ENCODE results near the gene ISG15.
"Not testable (repeated sequence)": the region's sequence is repeated elsewhere in the genome, so short reads cannot be mapped to it uniquely, and the experiment has no call there.

ISG15 gene

DNA sequence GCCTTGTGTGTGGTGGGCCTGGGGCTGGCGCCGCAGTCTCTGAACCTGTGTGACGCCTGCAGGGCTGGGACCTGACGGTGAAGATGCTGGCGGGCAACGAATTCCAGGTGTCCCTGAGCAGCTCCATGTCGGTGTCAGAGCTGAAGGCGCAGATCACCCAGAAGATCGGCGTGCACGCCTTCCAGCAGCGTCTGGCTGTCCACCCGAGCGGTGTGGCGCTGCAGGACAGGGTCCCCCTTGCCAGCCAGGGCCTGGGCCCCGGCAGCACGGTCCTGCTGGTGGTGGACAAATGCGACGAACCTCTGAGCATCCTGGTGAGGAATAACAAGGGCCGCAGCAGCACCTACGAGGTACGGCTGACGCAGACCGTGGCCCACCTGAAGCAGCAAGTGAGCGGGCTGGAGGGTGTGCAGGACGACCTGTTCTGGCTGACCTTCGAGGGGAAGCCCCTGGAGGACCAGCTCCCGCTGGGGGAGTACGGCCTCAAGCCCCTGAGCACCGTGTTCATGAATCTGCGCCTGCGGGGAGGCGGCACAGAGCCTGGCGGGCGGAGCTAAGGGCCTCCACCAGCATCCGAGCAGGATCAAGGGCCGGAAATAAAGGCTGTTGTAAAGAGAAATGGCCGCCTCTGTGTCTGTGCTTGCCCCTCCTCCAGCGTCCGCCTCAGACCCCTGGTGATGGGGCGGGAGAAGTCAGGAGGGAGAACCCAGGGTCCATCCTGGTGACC, 788 bp downstream of the ISG15 start:
- peak; percentile 56 for DNase-seq

DNA sequence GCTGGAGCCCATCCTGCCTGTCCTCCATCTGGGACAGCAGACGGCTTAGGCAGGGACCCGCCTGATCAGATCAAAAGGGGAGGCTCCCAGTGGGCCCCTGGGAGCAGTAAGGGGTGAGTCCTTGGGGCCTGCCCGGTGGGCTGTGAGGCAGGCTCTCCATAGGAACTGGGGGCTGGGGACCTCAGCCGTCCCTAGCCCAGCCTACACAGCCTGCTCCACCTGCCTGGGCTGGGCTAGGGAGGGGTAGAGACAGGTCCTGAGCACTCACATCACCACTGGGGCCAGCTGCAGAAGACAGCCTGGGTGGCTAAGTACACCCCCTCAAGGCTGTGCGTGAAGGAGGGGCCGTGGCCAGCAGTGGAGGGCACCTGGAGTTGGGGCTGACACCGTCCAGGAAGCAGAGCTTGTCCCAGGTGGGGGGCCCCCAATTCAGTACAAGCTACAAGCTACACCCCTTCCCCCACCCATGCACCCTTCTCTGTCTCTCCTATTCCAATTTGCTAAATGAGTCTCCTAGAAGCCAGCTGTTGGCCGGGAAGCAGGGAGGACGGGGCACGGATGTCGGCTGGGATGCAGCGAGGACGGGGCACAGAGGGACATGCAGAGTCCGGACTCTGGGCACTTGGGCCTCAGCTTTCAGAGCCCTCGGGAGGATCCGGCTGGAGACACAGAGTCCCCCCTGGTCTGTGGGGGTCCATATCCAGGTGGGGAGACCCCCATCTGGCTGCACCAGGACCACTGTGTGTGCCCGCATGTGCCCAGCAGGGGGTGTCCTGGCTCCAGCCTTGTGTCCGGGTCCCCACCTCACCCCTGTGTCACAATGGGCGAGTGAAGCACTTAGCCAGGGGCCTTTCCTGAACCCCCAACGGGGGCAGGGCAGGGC, 1.7 kb downstream of the ISG15 start:
- no peak for DNase-seq

DNA sequence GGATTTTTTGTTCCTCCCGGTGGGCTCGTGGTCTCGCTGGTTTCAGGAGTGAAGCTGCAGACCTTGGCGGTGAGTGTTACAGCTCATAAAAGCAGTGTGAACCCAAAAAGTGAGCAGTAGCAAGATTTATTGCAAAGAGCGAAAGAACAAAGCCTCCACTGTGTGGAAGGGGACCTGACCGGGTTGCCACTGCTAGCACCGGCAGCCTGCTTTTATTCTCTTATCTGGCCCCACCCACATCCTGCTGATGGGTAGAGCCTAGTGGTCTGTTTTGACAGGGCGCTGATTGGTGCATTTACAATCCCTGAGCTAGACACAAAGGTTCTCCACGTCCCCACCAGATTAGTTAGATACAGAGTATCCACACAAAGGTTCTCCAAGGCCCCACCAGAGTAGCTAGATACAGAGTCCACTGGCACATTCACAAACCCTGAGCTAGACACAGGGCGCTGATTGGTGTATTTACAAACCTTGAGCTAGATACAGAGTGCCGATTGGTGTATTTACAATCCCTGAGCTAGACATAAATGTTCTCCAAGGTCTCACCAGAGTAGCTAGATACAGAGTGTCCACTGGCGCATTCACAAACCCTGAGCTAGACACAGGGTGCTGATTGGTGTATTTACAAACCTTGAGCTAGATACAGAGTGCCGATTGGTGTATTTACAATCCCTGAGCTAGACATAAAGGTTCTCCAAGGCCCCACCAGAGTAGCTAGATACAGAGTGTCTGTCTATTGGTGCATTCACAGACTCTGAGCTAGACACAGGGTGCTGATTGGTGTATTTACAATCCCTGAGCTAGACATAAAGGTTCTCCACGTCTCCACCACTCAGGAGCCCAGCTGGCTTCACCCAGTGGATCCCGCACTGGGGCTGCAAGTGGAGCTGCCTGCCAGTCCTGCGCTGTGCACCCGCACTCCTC, 4.4 kb downstream of the ISG15 start:
- DNase-seq, result not testable (repeated sequence)

DNA sequence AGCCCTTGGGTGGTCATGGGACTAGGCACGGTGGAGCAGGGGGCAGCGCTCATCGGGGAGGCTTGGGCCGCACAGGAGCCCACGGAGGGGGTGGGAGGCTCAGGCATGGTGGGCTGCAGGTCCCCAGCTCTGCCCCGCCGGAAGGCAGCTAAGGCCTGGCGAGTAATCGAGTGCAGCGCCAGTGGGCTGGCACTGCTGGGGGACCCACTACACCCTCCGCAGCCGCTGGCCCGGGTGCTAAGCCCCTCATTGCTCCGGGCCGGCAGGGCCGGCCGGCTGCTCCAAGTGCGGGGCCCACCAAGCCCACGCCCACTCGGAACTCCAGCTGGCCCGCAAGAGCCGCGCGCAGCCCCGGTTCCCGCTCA, 5.0 kb downstream of the ISG15 start:
- DNase-seq, result not testable (repeated sequence)

DNA sequence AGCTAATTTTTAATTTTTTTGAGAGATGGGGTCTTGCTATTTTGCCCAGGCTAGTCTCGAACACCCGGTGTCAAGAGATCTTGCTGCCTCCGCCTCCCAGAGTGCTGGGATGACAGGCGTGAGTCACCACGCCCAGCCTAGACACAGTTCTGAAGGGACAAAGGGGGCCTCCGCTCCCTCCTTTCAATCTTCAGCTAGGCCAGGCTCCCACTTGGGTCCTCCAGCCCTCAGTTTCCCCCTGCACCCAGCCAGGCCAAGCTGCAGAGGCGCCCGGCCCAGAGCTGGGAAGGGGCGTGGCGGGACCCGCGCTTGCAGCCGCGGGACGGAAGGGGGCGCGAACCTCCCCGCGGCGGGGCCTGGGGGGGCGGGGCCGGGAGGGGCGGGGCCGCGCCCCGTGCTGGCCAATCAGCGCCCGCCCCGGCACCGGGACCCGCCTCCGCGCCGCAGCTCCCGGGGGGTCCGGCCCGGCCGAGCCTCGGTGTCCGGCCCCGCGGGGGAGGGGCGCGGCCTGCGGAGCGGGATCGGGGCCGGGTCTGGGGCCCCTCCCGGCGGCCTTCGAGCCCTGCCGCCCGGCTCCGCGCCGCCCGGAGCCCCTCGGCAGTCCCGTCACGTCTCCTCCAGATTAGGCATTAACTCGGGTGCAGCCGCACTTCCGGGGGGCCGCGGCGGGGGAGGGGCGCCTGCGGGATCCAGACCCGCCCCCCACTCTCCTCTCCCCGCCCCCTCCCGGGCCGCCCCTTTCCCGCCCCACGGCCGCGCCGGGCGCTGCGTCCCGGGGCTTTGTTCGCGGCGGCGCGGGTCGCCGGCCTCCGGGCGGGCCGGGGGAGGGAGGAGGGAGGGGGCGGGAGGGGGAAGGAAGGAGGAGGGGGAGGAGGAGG, 6.1 kb downstream of the ISG15 start:
- DNase-seq, result peak; percentile 79

DNA sequence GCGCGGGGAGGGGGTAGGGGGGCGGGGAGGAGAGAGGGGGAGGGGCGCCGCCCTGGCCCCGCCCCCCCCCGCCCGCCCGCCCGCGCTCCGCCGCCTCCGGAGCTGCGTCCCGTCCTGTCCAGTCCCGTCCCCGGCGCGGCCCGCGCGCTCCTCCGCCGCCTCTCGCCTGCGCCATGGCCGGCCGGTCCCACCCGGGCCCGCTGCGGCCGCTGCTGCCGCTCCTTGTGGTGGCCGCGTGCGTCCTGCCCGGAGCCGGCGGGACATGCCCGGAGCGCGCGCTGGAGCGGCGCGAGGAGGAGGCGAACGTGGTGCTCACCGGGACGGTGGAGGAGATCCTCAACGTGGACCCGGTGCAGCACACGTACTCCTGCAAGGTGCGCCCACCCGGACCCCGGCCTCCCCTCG, 6.7 kb downstream of the ISG15 start, which contains the start of gene AGRN:
Gene AGRN (plus strand): TSS at position 121 of the 405 bp plus-strand sequence. CDS start 53 bp downstream, at position 174.
- DNase-seq, result no peak

DNA sequence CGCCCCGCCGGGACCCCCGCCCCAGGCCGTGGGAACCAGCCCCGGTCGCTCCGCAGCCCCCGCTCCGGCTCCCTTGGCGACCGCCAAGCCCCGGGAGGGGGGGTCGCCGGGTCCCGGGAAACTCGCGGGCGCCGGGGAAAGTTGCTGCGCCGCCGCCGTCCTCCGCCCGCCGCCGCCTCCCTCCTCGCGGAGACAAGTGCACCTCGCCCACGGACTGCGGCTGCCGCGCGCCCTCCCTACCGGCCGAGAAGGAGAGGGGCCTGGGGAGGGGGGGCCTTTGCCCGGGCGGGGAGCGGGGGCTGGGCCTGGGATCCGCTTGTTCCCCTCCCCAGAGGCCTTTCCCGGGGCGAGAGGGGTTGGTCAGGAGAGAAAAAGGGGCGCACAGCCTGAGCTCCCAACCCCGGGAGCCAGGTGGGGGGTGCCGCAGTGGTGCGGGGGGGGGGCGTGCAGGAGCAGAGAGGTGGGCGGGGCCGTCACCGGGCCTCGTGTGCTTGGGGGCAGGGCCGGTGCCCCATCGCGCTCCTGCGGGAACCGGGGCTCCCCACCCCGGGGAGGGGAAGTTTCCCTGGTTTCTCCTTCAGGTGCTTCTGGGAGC, 7.2 kb downstream of the ISG15 start:
- DNase-seq, result peak; percentile 52

DNA sequence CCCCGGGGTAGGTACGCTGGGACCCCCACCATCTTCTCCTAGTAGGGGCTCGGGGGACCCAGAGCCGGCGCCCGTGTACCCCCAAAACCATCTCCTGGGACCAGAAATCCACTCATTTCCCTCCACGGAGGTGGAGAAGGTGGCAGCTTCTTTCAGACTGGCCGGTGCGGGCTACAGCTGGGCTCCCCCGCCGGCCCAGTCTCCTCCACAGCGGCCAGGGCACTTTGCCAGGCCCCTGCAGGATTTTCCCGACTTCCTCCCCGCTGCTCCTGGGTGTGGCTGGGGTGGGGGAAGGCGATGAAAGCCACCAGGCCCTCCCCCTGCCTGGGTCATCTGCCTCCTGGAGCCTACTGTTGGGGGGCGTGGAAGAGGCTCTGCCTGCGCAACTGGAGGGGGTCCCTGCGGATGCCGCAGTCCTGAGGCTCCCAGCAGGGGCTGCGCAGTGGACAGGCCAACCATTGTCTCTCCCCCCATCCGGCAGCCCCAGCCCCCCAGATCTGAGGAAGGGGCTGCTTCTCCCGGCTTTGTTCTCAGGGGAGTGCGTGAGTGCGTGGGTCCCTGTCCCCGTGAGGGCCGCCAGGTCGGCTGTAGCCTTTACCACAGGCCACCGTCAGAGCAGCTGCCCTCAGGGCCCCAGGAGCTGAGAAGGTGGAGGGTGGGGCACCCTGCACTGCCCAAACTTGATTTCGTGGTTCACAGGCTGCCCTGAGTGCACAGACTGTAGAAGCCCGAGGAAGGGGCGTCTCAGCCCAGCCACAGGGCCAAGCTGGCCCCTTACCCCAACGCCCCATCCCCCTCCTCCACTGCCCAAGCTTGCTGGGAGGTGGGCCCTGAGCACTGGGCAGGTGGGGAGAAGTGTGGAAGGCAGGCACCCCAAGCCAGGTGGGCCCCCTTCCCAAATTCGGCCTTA, 8.0 kb downstream of the ISG15 start:
- DNase-seq, result no peak

DNA sequence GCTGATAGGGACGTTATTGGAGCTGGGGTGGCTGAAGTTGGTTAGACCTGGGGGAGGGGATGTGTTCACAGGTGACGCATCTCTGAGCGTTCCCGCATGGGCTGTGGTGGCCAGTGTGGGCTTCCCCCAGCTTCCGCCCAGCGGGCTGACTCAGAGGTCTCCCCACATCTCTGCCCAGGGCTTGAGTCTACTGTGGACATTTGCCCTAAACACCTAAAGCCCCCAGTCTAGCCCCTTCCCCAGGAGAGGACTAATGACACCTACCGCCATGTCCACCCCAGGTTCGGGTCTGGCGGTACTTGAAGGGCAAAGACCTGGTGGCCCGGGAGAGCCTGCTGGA, 8.6 kb downstream of the ISG15 start:
- DNase-seq, result no peak

DNA sequence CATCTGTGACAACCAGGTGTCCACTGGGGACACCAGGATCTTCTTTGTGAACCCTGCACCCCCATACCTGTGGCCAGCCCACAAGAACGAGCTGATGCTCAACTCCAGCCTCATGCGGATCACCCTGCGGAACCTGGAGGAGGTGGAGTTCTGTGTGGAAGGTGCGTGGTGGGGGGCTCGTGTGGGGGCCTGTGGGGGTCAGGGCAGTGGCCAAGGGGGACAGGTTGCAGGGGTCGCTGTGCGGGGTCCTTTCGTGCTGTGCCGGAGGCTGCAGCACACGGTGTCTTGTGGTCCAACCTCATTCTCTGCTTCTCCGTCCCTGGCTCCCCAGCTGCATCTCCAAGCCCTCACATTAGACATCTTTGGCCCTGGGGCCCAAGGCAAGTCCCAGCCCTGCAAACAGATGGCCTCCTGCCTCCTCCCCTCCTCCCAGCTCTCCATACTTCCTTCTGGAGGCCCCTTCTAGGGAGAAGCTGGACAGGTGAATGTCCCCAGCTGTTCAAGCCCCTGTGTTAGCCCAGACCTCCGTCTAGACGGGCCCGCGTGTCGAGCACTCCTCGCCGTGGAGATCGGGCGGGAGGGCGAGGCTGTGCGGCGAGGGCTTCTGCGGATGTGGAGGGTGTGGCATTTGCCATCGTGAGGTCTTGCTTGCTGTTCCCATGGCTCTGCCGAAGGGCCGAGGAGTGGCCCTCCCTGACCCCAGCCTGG, 9.2 kb downstream of the ISG15 start:
- DNase-seq, result no peak

DNA sequence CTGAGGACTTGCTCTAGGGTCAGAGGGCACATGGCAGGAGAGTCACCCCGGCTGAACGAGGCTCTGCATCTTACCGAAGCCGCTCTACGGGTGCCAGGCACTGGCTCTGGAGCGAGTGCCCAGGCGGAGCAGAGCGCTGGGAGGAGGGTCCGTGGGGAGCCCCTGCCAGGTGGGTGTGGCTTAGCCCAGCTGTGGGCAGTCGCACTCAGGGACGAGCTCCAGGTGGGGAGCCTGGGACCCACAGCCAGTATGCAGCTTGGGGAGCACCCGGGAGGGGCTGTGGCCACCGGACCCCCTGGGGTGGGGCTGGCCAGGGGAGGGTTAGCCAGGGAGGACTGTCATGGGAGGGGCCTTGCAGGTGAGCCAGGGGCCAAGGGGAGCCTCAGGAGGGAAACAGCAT, 10.4 kb downstream of the ISG15 start:
- DNase-seq, result no peak

DNA sequence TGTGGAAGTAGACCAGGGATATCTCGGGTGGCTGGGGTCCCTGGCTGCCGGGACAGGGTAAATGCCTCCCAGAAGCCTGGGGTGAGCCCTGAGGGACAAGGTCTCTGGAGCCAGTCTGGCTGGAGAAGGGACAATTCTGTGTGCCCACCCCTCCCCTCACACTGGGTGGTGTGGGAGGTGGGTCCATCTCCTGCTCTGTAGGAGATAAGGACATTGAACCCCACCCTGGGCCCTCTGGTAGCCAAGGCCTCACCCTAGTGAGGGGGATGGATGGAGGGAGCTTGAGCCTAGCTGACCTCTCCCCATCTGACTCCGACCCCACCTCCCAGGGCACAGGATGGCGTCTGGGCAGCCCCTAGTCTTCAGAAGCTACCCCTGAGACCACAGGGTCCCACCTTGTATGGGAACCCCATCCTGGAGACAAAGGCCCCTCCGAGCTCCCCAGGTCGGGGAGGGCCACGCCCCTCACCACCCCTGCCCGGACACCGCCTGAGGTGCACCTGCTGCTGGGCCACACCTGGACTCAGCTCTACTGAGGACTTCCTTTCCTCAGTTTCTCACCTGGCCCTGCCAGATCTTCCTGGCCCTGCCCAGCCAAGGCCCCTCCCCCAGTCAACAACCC, 11.0 kb downstream of the ISG15 start:
- no peak for DNase-seq

DNA sequence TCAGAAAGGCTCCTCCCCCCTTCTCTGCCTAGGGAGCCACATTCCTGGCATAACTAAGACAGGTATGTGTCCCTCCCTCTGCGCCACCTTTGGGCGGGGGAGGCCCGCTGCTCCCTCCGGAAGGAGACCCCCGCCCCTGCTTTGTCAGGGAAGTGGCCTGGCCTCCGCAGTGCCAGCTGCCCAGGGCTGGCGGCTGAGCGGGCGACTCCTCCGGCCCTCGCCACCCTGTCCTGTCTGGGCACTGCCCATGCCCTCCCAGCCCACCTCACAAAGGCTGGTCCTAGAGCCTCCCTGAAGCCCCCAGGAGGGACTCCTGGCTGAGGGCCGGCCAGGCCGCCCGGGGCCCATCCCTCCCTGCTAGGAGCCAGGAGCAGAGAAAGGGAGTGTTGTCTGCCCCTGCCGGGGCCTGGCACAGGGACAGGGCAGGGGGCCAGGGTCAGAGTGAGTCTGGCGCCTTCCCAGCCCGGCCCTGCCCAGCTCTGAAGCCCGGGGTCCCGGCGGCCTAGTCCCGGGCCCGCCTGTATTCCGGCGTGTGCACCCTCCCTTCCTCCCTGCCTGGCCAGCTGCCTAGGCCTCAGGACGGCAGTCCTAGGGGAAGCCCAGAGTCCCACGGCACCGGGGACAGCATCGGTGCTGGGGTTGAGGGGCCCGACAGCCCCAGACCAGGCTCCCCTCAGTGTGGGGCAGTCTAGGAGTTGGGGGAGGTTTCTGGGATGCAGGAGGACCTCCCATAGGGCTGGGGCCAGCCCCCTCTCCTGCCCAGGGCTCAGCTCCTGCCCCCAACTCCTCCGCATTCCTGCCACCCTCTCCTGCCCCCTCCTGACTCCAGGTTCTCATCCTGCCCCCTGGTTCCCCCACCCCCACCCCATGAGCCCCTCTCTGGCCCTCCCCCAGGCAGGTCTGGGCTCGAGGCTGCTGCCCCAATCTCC, 11.7 kb downstream of the ISG15 start:
- DNase-seq, result no peak

DNA sequence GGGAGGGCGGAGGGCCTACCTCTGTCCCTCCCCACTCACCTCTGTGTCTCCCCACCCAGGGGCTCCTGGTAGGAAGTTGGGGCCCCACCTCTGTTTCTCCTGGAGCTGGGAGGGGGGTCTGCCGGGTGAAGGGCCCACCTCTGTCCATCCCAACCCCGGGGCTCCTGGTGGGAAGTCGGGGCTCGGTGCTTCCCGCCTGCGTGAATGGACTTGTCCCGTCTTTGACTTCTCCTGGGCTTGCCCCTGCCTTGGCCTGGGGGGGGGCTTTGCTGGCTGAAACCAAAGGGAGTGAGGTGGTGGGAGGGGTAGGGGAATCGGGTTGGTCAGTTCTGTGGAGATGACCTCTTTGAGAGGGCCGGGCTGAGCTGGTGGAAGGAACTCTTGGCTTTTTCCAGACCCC, 12.4 kb downstream of the ISG15 start:
- no peak for DNase-seq

DNA sequence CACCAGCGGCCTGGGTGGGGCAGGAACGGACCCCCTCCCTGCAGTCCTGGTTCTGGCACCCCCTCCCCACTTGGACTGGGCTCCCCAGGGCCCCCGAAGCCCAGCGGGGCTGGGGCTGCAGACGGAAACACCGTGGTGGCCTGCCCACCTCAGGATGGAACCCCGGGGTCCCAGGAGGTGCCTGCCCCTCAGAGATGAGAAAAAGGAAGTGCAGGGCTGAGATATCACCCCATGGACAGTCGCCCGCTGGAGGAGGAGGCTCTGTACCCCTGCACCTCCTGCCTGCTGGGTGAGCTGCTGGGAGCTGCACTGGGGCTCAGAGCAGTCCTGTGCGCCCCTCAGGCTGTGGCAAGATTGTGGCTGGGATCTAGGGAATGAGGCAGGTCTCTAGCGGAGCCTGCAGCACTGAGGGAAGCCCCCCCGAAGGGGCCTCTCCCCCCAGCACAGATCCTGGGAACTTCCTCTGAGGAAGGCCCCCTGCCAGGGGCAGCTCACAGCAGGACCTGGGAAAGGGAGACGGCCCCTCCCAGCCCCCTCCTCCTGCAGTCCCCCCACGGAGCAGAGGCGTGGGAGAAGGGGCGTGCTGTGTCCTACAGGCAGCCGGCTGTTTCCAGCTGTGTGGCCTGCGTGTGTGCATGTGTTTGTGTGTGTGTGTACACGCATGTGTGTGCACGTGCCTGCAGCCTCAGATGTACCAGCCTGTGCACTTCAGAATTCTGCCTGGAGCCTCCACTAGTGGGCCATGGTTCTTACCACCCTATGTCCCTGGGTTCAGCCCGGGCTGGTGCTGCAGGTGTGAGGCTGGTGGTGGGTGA, 13.5 kb downstream of the ISG15 start:
- no peak for DNase-seq

DNA sequence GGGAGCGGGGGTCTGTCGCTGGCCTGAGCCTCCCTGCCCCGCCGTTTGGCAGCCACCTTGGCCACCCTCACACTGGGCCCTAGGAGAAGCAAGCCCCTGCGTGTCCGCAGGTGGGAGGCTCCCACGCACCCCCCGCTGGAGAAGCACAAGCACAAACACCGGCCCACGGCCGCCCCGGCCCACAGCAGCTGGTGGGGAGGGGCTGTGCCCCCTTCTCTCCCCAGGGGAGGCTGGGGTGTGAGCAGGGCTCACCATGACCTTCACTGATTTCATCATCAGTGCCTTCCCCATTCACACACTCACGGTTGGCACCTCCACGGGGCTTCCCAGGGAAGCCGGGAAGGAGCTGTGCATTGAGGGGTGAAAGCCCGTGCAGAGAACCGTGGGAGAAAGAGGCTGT, 14.5 kb downstream of the ISG15 start:
- DNase-seq, result no peak

All from activated naive CD4-positive, alpha-beta T cell treated with Interleukin-2 at 50 U/mL for 16 hours (primary cell).